Measurements from ENCODE around the gene ZEB2.

The ZEB2 gene

DNA sequence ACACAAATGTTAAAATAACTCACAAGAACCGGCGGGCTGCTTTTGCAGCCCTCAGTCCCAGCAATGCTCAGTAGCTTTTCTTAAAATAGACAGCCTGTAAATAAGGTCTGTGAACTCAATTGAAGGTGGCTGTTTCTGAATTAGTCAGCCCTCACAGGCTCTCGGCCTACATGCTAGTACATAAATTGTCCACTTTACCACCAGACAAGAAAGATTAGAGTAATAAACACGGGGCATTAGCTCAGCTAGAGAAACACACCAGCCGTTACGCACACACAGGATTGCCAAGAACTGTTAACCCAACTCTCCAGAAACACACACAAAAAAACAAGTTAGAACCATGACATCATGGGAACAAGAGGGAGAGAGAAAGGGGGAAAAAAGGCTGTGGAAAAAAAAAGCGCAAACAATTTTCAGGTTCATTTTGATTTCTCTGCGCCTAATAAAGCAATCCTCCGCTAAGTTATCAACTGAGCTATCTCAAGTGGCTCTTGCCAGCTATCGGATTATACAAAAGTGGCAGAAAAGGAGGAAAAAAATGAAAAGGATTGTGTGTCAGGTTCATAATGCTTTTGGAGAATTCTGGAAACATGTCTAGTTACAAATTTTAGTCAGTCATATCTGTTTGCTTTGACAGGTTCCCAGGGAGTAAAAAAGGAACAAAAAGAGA, 89.1 kb downstream of the ZEB2 start:
- Histone ChIP-seq H3K9me3 (ENCODE audit: insufficient read depth, low read depth, low read length) (no peaks in the 10 kb centered on the region), H2AFZ (ENCODE audit: low read length) (no peak overlapping the region), H3K4me1 (ENCODE audit: insufficient read depth, low read length, poor library complexity, severe bottlenecking) (no peaks in the 10 kb centered on the region), H3K4me2 (ENCODE audit: low read depth, low read length, poor library complexity, severe bottlenecking) (no peak overlapping the region), H3K36me3 (ENCODE audit: insufficient read depth, low read length) (peaks cover 14% of the 10 kb centered on the region; the same call in 1 of the 2 replicates), H4K20me1 (ENCODE audit: insufficient read depth, low read length, poor library complexity, severe bottlenecking) (peaks cover 4% of the 10 kb centered on the region), H3K79me2 (ENCODE audit: insufficient read depth, low read length) (peaks cover 31% of the 10 kb centered on the region), H3K4me3 (ENCODE audit: low read length, poor library complexity, severe bottlenecking) (no peak overlapping the region), H3K27me3 (ENCODE audit: insufficient read depth, low read length, poor library complexity, severe bottlenecking) (no peaks in the 10 kb centered on the region), H3K9me2 (replicated peaks; ENCODE audit: low read depth, low read length) (no peaks in the 10 kb centered on the region), H3K9ac (ENCODE audit: low read depth, low read length, poor library complexity, severe bottlenecking) (no peak overlapping the region), H3F3A (ENCODE audit: low read depth) (peaks cover 3% of the 10 kb centered on the region; the same call in 1 of the 2 replicates)
- no peak for TF ChIP-seq EZH2phosphoT487 (IDR thresholded peaks at IDR 0.05; ENCODE audit: borderline replicate concordance)
- no peak for TF ChIP-seq CTCF (conservative IDR thresholded peaks at IDR 0.05; ENCODE audit: low read length)

DNA sequence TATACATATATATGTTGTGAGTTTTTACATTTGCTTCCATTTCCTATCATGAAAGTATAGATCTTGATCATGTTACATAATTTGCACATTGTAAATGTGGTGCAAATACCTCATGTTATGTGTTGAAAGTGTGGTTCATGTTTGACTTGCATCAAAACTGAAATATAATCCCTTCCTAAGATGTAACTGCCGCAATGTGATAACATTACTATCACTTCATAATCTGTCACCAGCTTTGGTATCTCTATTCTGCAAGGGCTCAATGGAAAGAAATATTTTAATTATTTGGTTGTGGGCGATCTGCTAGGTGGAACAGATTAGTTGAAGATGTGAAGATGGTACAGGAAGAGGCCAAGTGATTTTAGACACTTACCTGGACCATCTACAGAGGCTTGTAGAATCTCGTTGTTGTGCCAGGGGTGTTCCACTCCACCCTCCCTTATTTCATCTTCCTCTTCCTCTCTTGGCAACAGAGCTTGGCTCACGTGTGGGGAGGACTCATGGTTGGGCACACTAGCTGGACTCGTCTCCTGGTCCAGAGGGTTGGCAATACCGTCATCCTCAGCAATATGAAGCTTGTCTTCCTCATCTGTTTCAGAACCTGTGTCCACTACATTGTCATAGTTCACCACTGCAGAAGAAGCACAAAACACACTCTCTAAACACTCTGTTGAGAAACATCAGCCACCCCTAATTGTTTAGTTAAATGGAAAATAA, 90.4 kb downstream of the ZEB2 start:
- Histone ChIP-seq H3K79me2 (ENCODE audit: insufficient read depth, low read length) (peaks cover 25% of the 10 kb centered on the region; the same call in 1 of the 2 replicates), H3K4me3 (ENCODE audit: low read length, poor library complexity, severe bottlenecking) (no peak overlapping the region), H2AFZ (ENCODE audit: low read length) (no peak overlapping the region), H3K9me3 (ENCODE audit: insufficient read depth, low read depth, low read length) (no peaks in the 10 kb centered on the region), H3K27me3 (ENCODE audit: insufficient read depth, low read length, poor library complexity, severe bottlenecking) (no peaks in the 10 kb centered on the region), H3K36me3 (ENCODE audit: insufficient read depth, low read length) (peaks cover 17% of the 10 kb centered on the region; the same call in 1 of the 2 replicates), H4K20me1 (ENCODE audit: insufficient read depth, low read length, poor library complexity, severe bottlenecking) (peaks cover 1% of the 10 kb centered on the region), H3F3A (ENCODE audit: low read depth) (peaks cover 3% of the 10 kb centered on the region; the same call in 1 of the 2 replicates), H3K9me2 (replicated peaks; ENCODE audit: low read depth, low read length) (no peaks in the 10 kb centered on the region), H3K4me2 (ENCODE audit: low read depth, low read length, poor library complexity, severe bottlenecking) (no peak overlapping the region), H3K4me1 (ENCODE audit: insufficient read depth, low read length, poor library complexity, severe bottlenecking) (no peaks in the 10 kb centered on the region), H3K9ac (ENCODE audit: low read depth, low read length, poor library complexity, severe bottlenecking) (no peak overlapping the region)
- no peak for TF ChIP-seq CTCF (conservative IDR thresholded peaks at IDR 0.05; ENCODE audit: low read length)
- TF ChIP-seq EZH2phosphoT487 (IDR thresholded peaks at IDR 0.05; ENCODE audit: borderline replicate concordance) = no peak

DNA sequence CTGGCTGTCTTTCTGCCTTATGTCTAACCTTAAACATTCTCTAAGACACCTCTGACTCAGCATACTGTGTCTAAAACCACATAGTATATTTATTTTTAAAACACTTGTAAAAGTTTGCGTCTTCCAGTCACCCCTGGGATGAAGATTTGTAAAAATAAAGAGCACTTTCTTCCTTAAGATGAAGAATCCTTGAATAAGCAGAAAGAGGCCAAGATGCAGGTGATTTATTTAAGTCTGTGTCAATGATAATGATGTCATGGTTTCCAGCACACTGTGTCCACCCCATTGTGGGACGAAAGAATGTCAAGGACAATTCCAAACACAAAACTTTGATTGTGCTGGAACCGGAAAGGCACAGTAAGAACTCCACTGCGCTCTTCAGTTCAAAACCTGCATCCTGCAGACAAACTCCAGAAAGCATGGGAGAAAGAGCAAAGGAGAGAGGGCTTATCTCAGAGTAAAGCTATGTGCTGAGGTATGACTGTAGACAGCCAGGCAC, 92.9 kb downstream of the ZEB2 start:
- Histone ChIP-seq H3K4me3 (ENCODE audit: low read length, poor library complexity, severe bottlenecking) (no peak overlapping the region), H2AFZ (ENCODE audit: low read length) (no peak overlapping the region), H3K4me2 (ENCODE audit: low read depth, low read length, poor library complexity, severe bottlenecking) (peak overlapping the region; percentile 1), H3K79me2 (ENCODE audit: insufficient read depth, low read length) (peaks cover 9% of the 10 kb centered on the region; the same call in 1 of the 2 replicates), H3F3A (ENCODE audit: low read depth) (peaks cover 3% of the 10 kb centered on the region; the same call in 1 of the 2 replicates), H3K4me1 (ENCODE audit: insufficient read depth, low read length, poor library complexity, severe bottlenecking) (no peaks in the 10 kb centered on the region), H3K27me3 (ENCODE audit: insufficient read depth, low read length, poor library complexity, severe bottlenecking) (no peaks in the 10 kb centered on the region), H3K9me3 (ENCODE audit: insufficient read depth, low read depth, low read length) (no peaks in the 10 kb centered on the region), H3K9me2 (replicated peaks; ENCODE audit: low read depth, low read length) (no peaks in the 10 kb centered on the region), H3K9ac (ENCODE audit: low read depth, low read length, poor library complexity, severe bottlenecking) (no peak overlapping the region), H4K20me1 (ENCODE audit: insufficient read depth, low read length, poor library complexity, severe bottlenecking) (no peaks in the 10 kb centered on the region), H3K36me3 (ENCODE audit: insufficient read depth, low read length) (peaks cover 33% of the 10 kb centered on the region; the same call in 1 of the 2 replicates)
- TF ChIP-seq EZH2phosphoT487 (IDR thresholded peaks at IDR 0.05; ENCODE audit: borderline replicate concordance) = no peak
- TF ChIP-seq CTCF (conservative IDR thresholded peaks at IDR 0.05; ENCODE audit: low read length) = no peak

Data from Loucy (cell line).